Stimulated activated memory B cell treated with anti-CD40 and anti-IgM and Interleukin-4, amounts not matched to agents 10 μg/mL and 1 μg/mL and 100 μg/mL, for 72 hours (primary cell): ENCODE results near the gene XRCC6.
"Not testable (repeated sequence)": the region's sequence is repeated elsewhere in the genome, so short reads cannot be mapped to it uniquely, and the experiment has no call there.

Experiments
- ATAC-seq: fragments of 150-1000 bp; cut with Tn5 transposase; 2 replicates; pipeline ENCODE4 v1.10.0; 2021
- H3K27ac Mint-ChIP-seq: one replicate; pipeline ENCODE4 v1.8.0; 2022; ENCODE audit warnings: mild to moderate bottlenecking, mixed read lengths
- H3K27me3 Mint-ChIP-seq: one replicate; pipeline ENCODE4 v1.8.0; 2022; ENCODE audit warnings: mixed read lengths
- H3K36me3 Mint-ChIP-seq: one replicate; pipeline ENCODE4 v1.8.0; 2022; ENCODE audit warnings: mixed read lengths
- H3K4me1 Mint-ChIP-seq: one replicate; pipeline ENCODE4 v1.8.0; 2022; ENCODE audit warnings: mixed read lengths
- H3K4me3 Mint-ChIP-seq: one replicate; pipeline ENCODE4 v1.8.0; 2022; ENCODE audit warnings: mild to moderate bottlenecking, moderate library complexity, mixed read lengths
- H3K9me3 Mint-ChIP-seq: one replicate; pipeline ENCODE4 v1.8.0; 2022; ENCODE audit warnings: mixed read lengths

XRCC6 gene

DNA sequence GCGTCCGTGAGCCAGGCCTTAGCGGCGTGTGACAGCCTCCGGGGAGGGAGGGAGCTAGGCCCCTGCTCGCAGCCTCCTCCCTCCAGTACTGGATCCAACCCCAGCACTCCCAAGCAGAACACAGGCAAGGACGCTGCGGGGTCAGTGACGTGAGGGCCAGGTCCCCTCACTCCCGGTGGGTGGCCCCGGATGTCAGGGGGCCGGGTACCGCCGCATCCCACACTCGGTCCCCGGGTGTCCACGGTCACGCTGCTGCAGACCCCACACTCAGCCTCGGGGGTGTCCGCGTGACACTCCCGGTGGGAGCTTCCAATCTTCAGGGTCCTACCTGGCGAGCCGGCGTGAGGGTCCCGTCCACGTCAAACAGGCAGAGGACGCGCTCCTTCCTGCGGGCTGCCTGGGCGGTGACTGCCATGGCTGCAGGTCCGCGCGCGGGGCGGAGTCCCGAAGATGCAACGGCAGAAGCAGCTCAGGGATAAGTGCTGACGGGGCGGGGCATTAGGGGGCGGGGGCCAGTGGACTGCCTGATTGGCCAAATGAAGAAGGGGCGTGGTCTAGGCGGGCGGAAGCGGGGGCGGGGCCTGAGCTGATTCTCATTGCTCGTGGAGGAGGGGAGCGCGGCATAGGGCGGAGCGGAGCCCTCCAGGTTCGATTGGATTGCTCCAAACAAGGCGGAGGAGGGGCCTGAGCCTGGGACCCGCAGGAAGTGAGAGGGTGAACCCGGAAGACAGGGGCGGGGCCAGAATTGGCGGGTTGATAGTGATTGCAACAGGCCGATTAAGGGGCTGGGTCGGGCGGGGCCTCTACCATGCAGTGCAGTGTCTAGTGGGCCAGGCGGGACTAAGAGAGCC is 31.5 kb upstream of the XRCC6 start, which contains the start of gene PMM1:
Gene PMM1 (minus strand): TSS at position 450 of the 851 bp plus-strand sequence. CDS start 35 bp downstream, at position 415.
- H3K4me3 Mint-ChIP-seq, result peak within 1 kb of the TSS; percentile 90
- peak; percentile 99 for ATAC-seq
- peaks cover 6% of the 10 kb centered on the region for H3K36me3 Mint-ChIP-seq
- peaks cover 17% of the 10 kb centered on the region for H3K4me1 Mint-ChIP-seq
- H3K9me3 Mint-ChIP-seq, result no peaks in the 10 kb centered on the region
- peak within 1 kb of the TSS; percentile 82 for H3K27ac Mint-ChIP-seq
- no peaks in the 10 kb centered on the region for H3K27me3 Mint-ChIP-seq

DNA sequence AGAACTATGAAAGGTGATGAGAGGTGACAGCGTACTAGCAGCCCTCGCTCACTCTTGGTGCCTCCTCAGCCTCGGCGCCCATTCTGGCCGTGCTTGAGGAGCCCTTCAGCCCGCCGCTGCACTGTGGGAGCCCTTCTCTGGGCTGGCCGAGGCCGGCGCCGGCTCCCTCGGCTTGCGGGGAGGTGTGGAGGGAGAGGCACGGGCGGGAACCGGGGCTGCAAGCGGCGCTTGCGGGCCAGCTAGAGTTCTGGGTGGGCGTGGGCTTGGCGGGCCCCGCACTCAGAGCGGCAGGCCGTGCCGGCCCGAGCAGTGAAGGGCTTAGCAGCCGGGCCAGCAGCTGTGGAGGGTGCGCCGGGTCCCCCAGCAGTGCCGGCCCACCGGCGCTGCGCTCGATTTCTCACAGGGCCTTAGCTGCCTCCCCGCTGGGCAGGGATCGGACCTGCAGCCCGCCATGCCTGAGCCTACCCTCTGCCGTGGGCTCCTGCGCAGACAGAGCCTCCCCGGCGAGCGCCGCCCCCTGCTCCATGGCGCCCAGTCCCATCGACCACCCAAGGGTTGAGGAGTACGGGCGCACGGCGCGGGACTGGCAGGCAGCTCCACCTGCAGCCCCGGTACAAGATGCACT is 27.6 kb upstream of the XRCC6 start:
- not testable (repeated sequence) for H3K9me3 Mint-ChIP-seq, H3K4me3 Mint-ChIP-seq, H3K27me3 Mint-ChIP-seq, H3K27ac Mint-ChIP-seq, ATAC-seq
- peaks cover 18% of the 10 kb centered on the region for H3K36me3 Mint-ChIP-seq
- peaks cover 17% of the 10 kb centered on the region for H3K4me1 Mint-ChIP-seq

DNA sequence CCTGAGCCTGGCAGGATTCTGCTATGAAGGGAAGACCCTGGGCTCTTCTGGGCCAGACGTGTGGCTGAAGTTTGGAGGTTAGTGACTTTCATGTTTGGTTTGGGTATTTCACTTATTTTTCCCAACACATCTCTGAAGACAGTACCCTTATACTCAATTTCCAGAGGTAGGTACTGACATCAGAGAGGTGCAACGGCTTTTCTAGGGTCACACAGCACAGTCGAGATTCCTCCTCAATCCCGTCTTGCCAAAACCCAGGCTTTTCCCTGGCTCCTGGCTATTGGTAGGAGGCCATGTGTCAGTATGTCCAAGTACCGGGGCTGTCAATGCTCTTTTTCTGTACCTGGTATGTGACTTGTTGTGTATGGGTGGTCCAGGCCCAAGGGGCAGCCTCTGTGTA is 25.4 kb upstream of the XRCC6 start:
- Mint-ChIP-seq H3K36me3 (peaks cover 27% of the 10 kb centered on the region), H3K4me1 (peaks cover 5% of the 10 kb centered on the region), H3K9me3 (no peaks in the 10 kb centered on the region), H3K27ac (peak overlapping the region; percentile 30), H3K27me3 (no peaks in the 10 kb centered on the region), H3K4me3 (no peak overlapping the region)
- no peak for ATAC-seq

GRCh38 chr22:41596776-41597634 is 24.1 kb upstream of the XRCC6 start:
- peak; percentile 66 for ATAC-seq
- no peak overlapping the region for H3K27ac Mint-ChIP-seq
- H3K27me3 Mint-ChIP-seq, result no peaks in the 10 kb centered on the region
- peaks cover 5% of the 10 kb centered on the region for H3K4me1 Mint-ChIP-seq
- no peaks in the 10 kb centered on the region for H3K9me3 Mint-ChIP-seq
- peaks cover 36% of the 10 kb centered on the region for H3K36me3 Mint-ChIP-seq
- H3K4me3 Mint-ChIP-seq, result no peak overlapping the region

DNA sequence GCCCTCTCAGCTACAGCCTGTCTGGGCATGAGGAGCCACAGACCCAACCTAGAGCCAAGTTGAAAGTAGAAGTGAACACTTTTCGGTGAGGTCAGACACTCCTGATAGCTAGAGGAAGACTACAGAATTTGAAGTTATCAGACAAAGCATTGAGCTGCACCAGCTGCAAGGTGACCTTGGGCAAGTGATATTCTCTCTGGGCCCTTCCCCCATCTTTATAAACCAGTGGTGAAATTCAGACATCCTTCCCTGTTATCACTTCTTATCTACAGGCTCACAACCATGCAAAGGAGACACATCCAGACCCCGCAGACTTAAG is 23.5 kb upstream of the XRCC6 start:
- Mint-ChIP-seq H3K9me3 (no peaks in the 10 kb centered on the region), H3K36me3 (peaks cover 42% of the 10 kb centered on the region), H3K4me3 (no peak overlapping the region), H3K27ac (no peak overlapping the region), H3K4me1 (peaks cover 5% of the 10 kb centered on the region), H3K27me3 (no peaks in the 10 kb centered on the region)
- ATAC-seq, result peak; percentile 8

- Mint-ChIP-seq H3K27ac (no peak overlapping the region), H3K9me3 (no peaks in the 10 kb centered on the region), H3K36me3 (peaks cover 47% of the 10 kb centered on the region), H3K27me3 (no peaks in the 10 kb centered on the region), H3K4me1 (peaks cover 9% of the 10 kb centered on the region), H3K4me3 (no peak overlapping the region)
- ATAC-seq, result no peak
Measured at GRCh38 chr22:41598081-41598480, 23.0 kb upstream of the XRCC6 start.

GRCh38 chr22:41598891-41599635 is 22.0 kb upstream of the XRCC6 start:
- no peaks in the 10 kb centered on the region for H3K9me3 Mint-ChIP-seq
- peaks cover 17% of the 10 kb centered on the region for H3K4me1 Mint-ChIP-seq
- no peaks in the 10 kb centered on the region for H3K27me3 Mint-ChIP-seq
- peaks cover 49% of the 10 kb centered on the region for H3K36me3 Mint-ChIP-seq
- H3K4me3 Mint-ChIP-seq, result no peak overlapping the region
- no peak overlapping the region for H3K27ac Mint-ChIP-seq
- no peak for ATAC-seq

DNA sequence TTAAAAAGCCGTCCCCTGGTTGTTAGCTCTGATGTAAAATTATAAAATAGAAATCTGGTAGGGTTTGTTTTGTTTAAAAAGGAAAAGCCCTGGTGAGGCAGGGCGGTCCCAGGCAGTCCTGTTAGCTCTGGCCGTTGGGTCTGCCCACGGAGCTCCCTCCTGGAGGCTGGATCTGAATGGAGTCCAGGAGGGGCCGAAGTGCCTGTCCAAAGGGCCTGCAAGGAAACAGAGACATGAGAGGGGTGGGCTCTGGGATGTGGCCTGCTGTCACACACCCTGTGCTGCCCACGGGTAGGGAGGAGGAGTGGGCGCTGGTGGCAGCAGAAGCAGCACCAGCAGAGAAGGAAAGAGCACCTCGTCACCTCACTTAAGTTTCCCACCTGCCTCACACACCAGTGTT is 20.1 kb upstream of the XRCC6 start:
- ATAC-seq, result no peak
- no peaks in the 10 kb centered on the region for H3K9me3 Mint-ChIP-seq
- H3K27ac Mint-ChIP-seq, result no peak overlapping the region
- no peak overlapping the region for H3K4me3 Mint-ChIP-seq
- H3K27me3 Mint-ChIP-seq, result no peaks in the 10 kb centered on the region
- peaks cover 15% of the 10 kb centered on the region for H3K4me1 Mint-ChIP-seq
- H3K36me3 Mint-ChIP-seq, result peaks cover 68% of the 10 kb centered on the region

DNA sequence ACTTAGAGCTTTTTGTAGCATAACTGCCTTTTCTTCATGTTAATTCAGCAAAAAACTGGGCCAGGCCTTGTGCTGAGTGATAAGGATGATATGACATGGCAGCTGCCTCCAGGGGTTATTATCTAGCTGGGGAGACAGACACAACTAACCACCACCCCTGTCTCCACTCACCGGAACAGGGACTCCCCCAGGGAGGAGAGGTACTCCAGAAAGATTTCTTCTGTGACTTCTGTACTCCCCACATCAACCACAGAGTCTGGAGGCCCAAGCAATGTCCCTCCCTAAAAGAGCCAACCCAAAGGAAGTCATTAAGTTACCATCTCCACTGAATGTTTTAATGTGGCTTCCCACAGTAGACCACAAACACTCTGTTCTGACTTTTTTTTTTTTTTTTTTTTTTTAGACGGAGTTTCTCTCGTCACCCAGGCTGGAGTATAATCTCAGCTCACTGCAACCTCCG is 17.2 kb upstream of the XRCC6 start:
- H3K4me1 Mint-ChIP-seq, result peaks cover 20% of the 10 kb centered on the region
- peak overlapping the region; percentile 10 for H3K27ac Mint-ChIP-seq
- no peak overlapping the region for H3K4me3 Mint-ChIP-seq
- H3K36me3 Mint-ChIP-seq, result peaks cover 75% of the 10 kb centered on the region
- H3K9me3 Mint-ChIP-seq, result no peaks in the 10 kb centered on the region
- peak; percentile 99 for ATAC-seq
- H3K27me3 Mint-ChIP-seq, result no peaks in the 10 kb centered on the region

DNA sequence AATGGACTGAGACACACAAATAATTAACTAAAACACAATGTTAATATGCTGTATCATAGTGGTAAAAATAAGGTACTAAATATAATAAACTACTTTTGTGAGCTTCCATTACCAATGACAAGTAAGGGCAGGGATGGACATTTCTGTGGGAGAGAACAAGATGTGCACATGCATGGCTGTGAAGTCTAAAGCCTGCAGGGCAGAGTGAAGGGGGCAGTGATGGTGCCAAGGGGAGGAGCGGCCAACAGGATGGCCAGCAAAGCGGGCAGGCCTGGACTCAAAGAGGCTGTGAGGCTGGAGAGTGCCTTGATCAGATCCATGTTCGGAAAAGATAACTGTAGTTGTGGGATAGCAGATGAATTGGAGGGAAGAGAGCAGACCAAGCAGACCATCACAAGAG is 12.7 kb upstream of the XRCC6 start:
- H3K4me3 Mint-ChIP-seq, result no peak overlapping the region
- H3K4me1 Mint-ChIP-seq, result peaks cover 14% of the 10 kb centered on the region
- H3K27ac Mint-ChIP-seq, result no peak overlapping the region
- H3K36me3 Mint-ChIP-seq, result peaks cover 66% of the 10 kb centered on the region
- H3K27me3 Mint-ChIP-seq, result no peaks in the 10 kb centered on the region
- H3K9me3 Mint-ChIP-seq, result no peaks in the 10 kb centered on the region
- ATAC-seq, result no peak

DNA sequence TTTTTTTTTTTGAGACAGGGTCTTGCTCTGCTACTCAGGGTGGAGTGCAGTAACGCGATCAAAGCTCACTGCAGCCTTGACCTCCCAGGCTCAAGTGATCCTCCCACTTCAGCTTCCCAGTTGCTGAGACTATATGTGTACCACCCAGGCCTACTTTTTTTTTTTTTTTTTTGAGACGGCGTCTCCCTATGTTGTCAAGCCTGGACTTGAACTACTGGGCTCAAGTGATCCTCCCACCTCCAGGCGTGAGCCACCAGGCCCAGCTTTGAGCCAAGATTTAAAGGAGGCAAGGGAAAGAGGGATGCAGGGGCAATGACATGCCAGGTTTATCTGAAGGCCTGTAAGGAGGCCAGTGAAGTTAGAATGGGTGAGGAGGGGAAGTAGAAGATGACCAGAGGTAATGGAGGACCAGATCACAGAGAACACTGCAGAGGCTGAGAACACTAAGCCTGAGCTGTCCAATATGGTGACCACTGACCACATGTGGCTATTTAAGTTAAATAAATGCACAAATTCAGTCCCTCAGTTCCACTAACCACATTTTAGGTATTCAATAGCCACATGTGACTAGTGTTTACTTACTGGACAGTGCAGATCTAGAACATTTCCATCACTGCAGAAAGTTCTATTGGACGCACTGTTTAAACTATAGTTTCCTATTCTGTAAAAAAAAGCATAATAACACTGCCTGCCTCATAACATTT is 8.3 kb upstream of the XRCC6 start:
- ATAC-seq, result no peak
- Mint-ChIP-seq H3K4me1 (peaks cover 11% of the 10 kb centered on the region), H3K9me3 (no peaks in the 10 kb centered on the region), H3K36me3 (peaks cover 29% of the 10 kb centered on the region), H3K4me3 (no peak overlapping the region), H3K27ac (no peak overlapping the region), H3K27me3 (no peaks in the 10 kb centered on the region)

GRCh38 chr22:41613456-41613855 is 7.6 kb upstream of the XRCC6 start:
- no peak overlapping the region for H3K27ac Mint-ChIP-seq

DNA sequence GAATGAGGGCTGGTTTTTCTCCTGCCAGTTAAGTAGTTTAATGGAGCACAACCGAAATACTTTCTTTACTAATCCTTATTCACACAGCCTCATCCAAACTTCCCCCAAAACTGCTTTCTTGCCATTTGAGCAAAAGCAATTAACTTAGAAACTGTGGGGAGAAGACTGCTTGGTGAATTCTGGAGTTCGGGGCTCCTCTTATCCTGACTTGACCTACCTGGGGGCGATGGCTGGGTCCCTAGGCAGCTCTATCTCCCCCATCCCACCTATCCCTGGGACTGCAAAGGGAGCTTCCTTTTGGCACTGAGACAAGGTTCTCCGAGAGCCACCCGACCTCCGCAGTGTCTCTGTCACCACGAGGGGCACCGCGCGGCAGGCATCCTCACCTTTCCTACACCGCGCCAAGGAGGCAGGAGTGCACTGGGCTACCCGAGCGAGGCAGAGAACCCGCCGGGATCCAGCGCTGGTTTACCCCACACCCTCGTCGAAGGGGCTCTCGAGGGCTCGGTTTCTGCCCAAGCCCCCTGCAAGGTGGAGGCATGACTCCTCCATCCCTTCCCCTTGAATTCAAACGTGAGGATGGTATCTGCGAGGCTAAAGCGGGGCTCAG is 1.0 kb upstream of the XRCC6 start:
- ATAC-seq, result peak; percentile 37
- H3K4me1 Mint-ChIP-seq, result peaks cover 40% of the 10 kb centered on the region

More at GRCh38 chr22:41613456-41613855, 7.6 kb upstream of the XRCC6 start:
- peaks cover 23% of the 10 kb centered on the region for H3K36me3 Mint-ChIP-seq
- H3K4me1 Mint-ChIP-seq, result peaks cover 10% of the 10 kb centered on the region
- ATAC-seq, result no peak
- no peak overlapping the region for H3K4me3 Mint-ChIP-seq
- no peaks in the 10 kb centered on the region for H3K27me3 Mint-ChIP-seq
- no peaks in the 10 kb centered on the region for H3K9me3 Mint-ChIP-seq

GRCh38 chr22:41620589-41621098 is 451 bp upstream of the XRCC6 start, which contains the start of gene DESI1:
TSS of gene DESI1 (minus strand) at chr22:41621043. CDS start at chr22:41620839, 204 bp downstream.
- ATAC-seq, result peak; percentile 71
- Mint-ChIP-seq H3K9me3 (no peaks in the 10 kb centered on the region), H3K4me3 (peak within 1 kb of the TSS; percentile 94), H3K27me3 (no peaks in the 10 kb centered on the region), H3K4me1 (peaks cover 40% of the 10 kb centered on the region), H3K36me3 (no peaks in the 10 kb centered on the region), H3K27ac (peak within 1 kb of the TSS; percentile 98)

More for the DNA sequence above, 1.0 kb upstream of the XRCC6 start:
- Mint-ChIP-seq H3K27ac (peak overlapping the region; percentile 98), H3K27me3 (no peaks in the 10 kb centered on the region), H3K36me3 (no peaks in the 10 kb centered on the region), H3K9me3 (no peaks in the 10 kb centered on the region), H3K4me3 (peak overlapping the region; percentile 94)
